RWPE1 (cell line): ENCODE data around the gene PRR5.

Experiments used
- CTCF ChIA-PET: fragments of 350-600 bp; sonication (Branson Sonifier 250); formaldehyde crosslinking; extraction: SDS; loops from one replicate; lab custom pipeline; 2021; lab: Yijun Ruan, JAX
- POLR2A ChIA-PET: fragments of 400-600 bp; formaldehyde crosslinking; extraction: SDS; loops from one replicate; lab custom pipeline; 2020; ENCODE audit warnings: antibody characterized with exemption; ENCODE audit not compliant: low non-redundant PET; lab: Yijun Ruan, JAX
- DNase-seq: peaks from one replicate; pipeline ENCODE4 v3.0.0; 2012; ENCODE audit warnings: low spot score
- H3K27ac ChIP-seq: fragments of 450-650 bp; 2 replicates; pipeline ENCODE4 v1.5.1; 2017
- TF ChIP-seq, protein P1 (sequence below): fragments of 450-650 bp; conservative IDR thresholded peaks from 2 replicates; pipeline ENCODE4 v1.5.1; 2017; ENCODE audit warnings: low read depth, mild to moderate bottlenecking

Gene PRR5

DNA sequence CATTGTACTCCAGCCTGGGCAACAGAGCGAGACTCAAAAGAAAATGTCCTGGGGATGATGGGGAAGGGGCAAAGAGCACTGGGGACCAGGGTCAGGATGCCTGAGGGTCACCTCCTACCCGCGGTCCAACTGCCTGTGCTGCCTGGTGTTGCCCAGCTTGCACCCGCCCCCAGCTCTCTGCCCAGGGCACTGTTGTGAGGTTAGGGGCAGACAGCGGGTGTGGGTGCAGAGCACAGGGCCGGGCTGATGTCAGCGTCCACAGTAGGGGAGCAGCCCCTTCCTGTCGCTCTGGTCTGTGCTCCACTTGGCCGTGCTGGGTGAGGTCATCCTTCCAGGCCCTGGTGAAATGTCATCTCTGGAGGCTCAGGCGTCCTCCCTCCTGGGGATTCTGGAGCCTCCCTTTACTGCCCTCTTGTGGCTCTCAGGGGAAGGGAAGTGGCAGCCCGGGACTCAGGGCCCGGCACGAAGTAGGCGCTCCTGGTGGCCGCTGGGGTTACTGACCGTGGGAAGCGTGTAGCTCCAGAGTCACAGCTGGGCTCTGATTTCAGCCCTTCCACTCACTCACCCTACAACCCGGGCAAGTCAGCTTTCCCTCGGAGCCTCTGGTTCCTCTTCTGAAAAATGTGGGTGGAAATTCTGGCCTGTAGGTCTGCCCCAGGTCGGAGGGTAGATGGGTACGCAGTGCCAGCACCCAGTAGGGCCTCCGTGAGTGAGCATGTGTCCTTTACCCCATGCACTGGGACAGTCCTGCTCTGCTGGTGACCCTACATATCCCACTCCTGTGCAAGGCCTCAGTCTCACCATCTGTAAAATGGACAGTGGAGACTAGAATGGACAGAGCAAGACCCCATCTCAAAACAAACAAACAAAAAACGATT lies 17.3 kb upstream of the PRR5 start:
- POLR2A ChIA-PET = no interaction called here
- CTCF ChIA-PET = interaction anchor here (0.6 to 1.4 kb wide), 9 partner anchors 11 to 291 kb away, joined by 3 to 6 read pairs (median 3); no protein-coding TSS in a partner anchor
- peak overlapping the region; percentile 72 for H3K27ac ChIP-seq
- TF ChIP-seq, protein P1, sequence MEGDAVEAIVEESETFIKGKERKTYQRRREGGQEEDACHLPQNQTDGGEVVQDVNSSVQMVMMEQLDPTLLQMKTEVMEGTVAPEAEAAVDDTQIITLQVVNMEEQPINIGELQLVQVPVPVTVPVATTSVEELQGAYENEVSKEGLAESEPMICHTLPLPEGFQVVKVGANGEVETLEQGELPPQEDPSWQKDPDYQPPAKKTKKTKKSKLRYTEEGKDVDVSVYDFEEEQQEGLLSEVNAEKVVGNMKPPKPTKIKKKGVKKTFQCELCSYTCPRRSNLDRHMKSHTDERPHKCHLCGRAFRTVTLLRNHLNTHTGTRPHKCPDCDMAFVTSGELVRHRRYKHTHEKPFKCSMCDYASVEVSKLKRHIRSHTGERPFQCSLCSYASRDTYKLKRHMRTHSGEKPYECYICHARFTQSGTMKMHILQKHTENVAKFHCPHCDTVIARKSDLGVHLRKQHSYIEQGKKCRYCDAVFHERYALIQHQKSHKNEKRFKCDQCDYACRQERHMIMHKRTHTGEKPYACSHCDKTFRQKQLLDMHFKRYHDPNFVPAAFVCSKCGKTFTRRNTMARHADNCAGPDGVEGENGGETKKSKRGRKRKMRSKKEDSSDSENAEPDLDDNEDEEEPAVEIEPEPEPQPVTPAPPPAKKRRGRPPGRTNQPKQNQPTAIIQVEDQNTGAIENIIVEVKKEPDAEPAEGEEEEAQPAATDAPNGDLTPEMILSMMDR = peak; percentile 74
- DNase-seq = peak; percentile 66

DNA sequence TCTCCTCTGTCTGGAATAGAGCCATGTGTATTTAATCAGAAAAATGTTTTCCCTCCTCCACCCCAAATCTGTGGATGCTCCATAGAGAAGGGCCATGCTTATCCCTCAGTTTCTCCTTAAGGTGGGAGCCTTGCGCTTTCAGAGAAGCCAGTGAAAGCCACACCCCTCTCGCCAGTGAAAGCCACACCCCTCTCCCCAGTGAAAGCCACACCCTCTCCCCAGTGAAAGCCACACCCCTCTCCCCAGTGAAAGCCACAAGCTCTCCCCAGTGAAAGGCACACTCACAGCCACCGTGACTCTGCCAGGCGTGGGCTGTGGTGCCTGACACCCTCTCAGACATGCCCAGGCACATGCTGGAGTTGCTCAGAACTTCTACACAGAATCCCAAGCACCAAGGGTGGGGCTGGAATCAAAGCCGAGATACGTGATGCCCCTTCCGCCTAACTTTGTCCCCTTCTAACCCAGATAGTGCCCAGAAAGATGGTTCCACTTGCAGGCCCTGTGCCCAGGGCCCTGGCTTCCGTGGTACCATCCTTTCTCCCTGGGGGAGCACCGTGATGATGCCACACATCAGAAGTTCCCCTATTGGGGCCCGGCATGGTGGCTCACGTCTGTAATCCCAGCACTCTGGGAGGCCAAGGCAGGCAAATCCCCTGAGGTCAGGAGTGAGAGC lies 16.5 kb upstream of the PRR5 start:
- DNase-seq = peak; percentile 70
- peak overlapping the region; percentile 72 for H3K27ac ChIP-seq
- TF ChIP-seq, protein P1 = no peak
- ChIA-PET CTCF (interaction anchor here (0.6 to 1.4 kb wide), 8 partner anchors 8 to 290 kb away, joined by 3 to 6 read pairs (median 3); no protein-coding TSS in a partner anchor), POLR2A (no interaction called here)

DNA sequence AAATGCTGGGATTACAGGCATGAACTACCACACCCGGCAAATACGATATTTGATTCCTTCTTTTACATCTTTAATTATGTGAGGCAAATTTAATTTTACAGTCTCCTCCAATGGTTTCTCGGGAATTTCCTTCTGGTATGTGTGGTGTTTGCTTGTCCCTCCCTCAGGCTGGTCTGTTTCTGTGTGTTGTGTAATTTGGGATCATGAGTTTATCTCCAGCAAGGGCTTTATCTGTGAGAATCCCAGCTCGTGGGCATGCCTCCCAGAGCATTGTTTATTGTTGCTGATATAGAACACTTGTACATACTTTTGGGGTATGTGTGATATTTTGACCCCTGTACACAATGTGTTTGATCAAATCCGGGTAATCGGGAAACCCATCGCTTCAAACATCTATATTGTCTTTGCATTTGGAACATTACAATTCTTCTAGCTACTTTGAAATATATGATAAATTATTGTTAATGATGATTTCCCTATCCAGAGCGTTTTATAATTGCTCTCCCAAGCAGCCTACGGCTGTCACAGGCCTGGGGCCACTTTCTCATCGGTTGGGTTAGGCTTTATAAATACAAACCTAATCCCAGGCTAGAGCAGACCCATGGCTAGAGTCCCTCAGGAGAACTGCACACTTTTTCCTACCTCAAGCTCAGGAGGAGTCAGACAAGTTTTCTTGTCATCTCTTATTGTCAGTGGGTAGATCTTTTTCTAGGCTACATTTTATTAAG lies 15.0 kb upstream of the PRR5 start:
- no peak for DNase-seq
- POLR2A ChIA-PET = no interaction called here
- H3K27ac ChIP-seq = no peak overlapping the region
- TF ChIP-seq, protein P1 = no peak
- CTCF ChIA-PET = no interaction called here

DNA sequence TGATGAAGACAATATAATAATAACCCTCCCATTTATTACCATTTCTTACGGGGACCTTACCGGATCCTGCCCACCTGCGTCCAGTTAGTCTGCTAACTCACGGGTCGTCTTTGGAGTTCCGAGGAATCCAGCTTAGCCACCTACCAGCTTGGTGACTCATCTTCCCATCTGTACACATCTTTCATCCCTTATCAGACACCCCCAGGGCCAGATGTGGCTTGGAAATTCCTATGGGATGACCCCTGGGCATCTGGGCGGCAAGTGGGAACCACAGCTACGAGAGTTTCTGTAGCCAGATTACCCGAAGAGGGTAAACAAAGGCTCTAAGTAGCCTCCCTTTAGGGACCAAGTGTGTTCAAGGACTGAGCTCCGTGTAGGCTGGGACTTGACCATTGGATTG lies 12.8 kb upstream of the PRR5 start:
- no peak for DNase-seq

DNA sequence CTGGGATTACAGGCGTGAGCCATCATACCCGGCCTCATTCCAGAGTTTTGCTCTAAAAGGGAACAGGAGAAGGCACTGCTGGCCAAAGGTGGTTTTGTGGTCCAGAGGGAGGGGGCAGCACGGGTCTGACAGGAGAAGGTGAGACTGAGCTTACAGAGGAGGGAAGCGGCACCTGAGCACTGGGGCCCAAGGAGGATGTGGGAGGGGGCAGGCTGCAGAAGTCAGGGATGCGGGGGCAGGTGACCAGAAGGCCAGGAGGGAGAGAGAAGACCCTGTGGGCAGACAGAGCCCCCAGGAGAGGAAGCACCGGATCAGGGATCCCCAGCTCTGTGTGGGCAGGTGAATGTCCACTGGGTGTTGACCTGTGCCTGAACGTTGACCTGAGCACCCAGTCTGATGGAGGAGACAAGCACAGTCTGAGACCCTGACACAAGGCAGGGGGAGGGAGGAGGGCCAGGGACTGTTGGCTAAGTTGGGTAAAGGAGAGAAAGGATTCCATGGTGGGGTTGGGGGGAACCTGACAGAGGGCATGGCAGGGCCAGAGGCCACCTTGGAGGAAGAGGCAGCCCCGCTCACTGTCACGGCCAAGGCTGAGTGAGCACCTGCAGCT lies 12.0 kb upstream of the PRR5 start:
- ChIA-PET POLR2A (no interaction called here), CTCF (no interaction called here)
- no peak overlapping the region for H3K27ac ChIP-seq
- no peak for DNase-seq
- TF ChIP-seq, protein P1 = no peak

More for the DNA sequence above, 12.8 kb upstream of the PRR5 start:
- ChIA-PET POLR2A (no interaction called here), CTCF (interaction anchor here (0.6 kb wide), 1 partner anchor 167 kb away, joined by 3 read pairs; no protein-coding TSS in a partner anchor)
- TF ChIP-seq, protein P1 = no peak
- no peak overlapping the region for H3K27ac ChIP-seq
